Astrocyte of the cerebellum (primary cell): ENCODE data around the gene YRDC.
A peak's percentile ranks its signal among the peaks of the same experiment; 100 is the strongest.

Experiments used
- DNase-seq: peaks from one replicate; pipeline ENCODE4 v3.0.0-alpha.2; 2011; ENCODE audit warnings: low read depth
- H3K4me3 ChIP-seq: 2 replicates; pipeline ENCODE4 v1.5.1; 2011; ENCODE audit warnings: mild to moderate bottlenecking, low read depth, low read length, moderate library complexity
- in situ Hi-C: cut with HindIII; loops from 2 replicates; pipeline ENCODE4 v1.10.0; 2017; ENCODE audit warnings: low sequenced_read_pairs
- TF ChIP-seq, protein P1 (sequence below): IDR thresholded peaks from 2 replicates; pipeline ENCODE4 v1.5.1; 2012; ENCODE audit warnings: low read length, low read depth, moderate library complexity, mild to moderate bottlenecking; ENCODE audit errors: missing control alignments

Gene YRDC

GRCh38 chr1:37764414-37764825 is 43.6 kb downstream of the YRDC start:
- DNase-seq: peak; percentile 18
- TF ChIP-seq, protein P1, sequence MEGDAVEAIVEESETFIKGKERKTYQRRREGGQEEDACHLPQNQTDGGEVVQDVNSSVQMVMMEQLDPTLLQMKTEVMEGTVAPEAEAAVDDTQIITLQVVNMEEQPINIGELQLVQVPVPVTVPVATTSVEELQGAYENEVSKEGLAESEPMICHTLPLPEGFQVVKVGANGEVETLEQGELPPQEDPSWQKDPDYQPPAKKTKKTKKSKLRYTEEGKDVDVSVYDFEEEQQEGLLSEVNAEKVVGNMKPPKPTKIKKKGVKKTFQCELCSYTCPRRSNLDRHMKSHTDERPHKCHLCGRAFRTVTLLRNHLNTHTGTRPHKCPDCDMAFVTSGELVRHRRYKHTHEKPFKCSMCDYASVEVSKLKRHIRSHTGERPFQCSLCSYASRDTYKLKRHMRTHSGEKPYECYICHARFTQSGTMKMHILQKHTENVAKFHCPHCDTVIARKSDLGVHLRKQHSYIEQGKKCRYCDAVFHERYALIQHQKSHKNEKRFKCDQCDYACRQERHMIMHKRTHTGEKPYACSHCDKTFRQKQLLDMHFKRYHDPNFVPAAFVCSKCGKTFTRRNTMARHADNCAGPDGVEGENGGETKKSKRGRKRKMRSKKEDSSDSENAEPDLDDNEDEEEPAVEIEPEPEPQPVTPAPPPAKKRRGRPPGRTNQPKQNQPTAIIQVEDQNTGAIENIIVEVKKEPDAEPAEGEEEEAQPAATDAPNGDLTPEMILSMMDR: no peak
- in situ Hi-C loops: no loop called here
- H3K4me3 ChIP-seq: no peak overlapping the region

- TF ChIP-seq, protein P1: no peak
- no peak overlapping the region for H3K4me3 ChIP-seq
- in situ Hi-C loops: no loop called here
- DNase-seq: no peak
Observed at GRCh38 chr1:37763791-37764413, 44.1 kb downstream of the YRDC start.

GRCh38 chr1:37762516-37762915 is 45.5 kb downstream of the YRDC start:
- in situ Hi-C loops: no loop called here
- no peak for DNase-seq
- TF ChIP-seq, protein P1: no peak

DNA sequence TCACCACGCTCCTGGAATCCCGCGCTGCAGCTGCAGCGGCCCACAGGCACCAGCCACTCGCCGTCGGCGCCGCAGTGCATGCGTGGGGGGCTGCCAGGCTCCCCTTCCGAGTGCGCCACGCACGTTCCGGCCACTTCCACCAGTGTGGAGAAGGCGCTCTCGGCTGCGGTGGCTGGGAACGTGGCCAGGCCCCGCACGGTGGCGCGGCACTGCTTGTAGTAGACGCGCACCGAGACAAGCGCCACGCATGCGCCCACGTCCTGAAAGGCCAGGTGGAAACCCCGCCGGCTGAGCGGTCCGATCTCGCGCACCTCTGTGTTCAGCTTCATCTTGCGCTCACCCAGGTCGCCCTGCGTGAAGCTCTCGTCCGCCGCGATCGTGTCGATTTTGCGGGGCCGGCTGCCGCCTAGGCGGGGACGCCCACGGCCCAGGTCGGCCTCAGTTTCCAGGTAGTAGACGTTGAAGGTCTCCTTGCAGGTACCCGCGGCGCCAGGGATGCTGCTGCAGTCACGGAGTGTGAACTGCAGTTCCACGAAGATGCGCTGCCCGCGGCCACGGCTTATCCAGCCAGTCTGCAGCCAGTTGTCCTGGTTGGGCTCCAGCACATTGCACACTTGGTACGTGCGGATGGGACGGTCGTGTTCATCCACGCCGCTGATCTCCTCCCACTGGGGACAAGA is 46.5 kb downstream of the YRDC start:
- TF ChIP-seq, protein P1: no peak
- DNase-seq: no peak
- H3K4me3 ChIP-seq: no peak overlapping the region
- in situ Hi-C loops: no loop called here

More at GRCh38 chr1:37762516-37762915, 45.5 kb downstream of the YRDC start:
- no peak overlapping the region for H3K4me3 ChIP-seq

- no peak for DNase-seq
- in situ Hi-C loops: no loop called here
- H3K4me3 ChIP-seq: no peak overlapping the region
- TF ChIP-seq, protein P1: no peak
Observed at GRCh38 chr1:37759451-37759850, 48.6 kb downstream of the YRDC start.

- DNase-seq: no peak
- TF ChIP-seq, protein P1: no peak
- in situ Hi-C loops: no loop called here
- H3K4me3 ChIP-seq: no peak overlapping the region
Observed at GRCh38 chr1:37755951-37756560, 52.0 kb downstream of the YRDC start.
